K562 (cell line): ENCODE measurements around the gene RIPPLY3. TPM values are rescaled to one million over a fixed set of nuclear protein-coding genes. Genes with fewer than 3 reads are reported as not detected.

ENCODE experiments used
- ATAC-seq: fragments of 200-7000 bp; cut with Tn5 transposase; 3 replicates; pipeline ENCODE4 v1.9.1; 2020; ENCODE audit warnings: moderate library complexity
- BruUV-seq: library from RNA; stranded (reverse); fragments of 400-500 nt; replicated peaks from 2 replicates; lab custom pipeline; 2021; lab: Mats Ljungman, UMichigan
- CTCF ChIA-PET: fragments of 300-600 bp; formaldehyde crosslinking; extraction: SDS; loops from one replicate; lab custom pipeline; 2021; ENCODE audit warnings: low intra/inter-chr PET ratio; lab: Yijun Ruan, JAX
- POLR2A ChIA-PET: fragments of 300-600, 350-650 bp; sonication (Branson Sonifier 250); formaldehyde crosslinking; extraction: SDS; loops from one replicate; lab custom pipeline; 2021; ENCODE audit warnings: antibody characterized with exemption, inconsistent platforms; lab: Yijun Ruan, JAX
- DNase-seq, 4 experiments: peaks; one replicate each; pipeline versions ENCODE4 v3.0.0 to v3.0.0-alpha.2; 2011 to 2018; ENCODE audit warnings: low spot score in 3 of 4, mixed read lengths in 3 of 4; ENCODE audit errors: extremely low read depth in 1 of 4
- FAIRE-seq: peaks from 2 replicates; lab custom pipeline; 2011; peaks lifted over from hg19 to GRCh38; lab: Jason Lieb, UNC
- H2AFZ ChIP-seq: 2 replicates; pipeline ENCODE4 v1.6.0; 2011; ENCODE audit warnings: low read depth, low read length, control low read depth, inconsistent platforms
- H3K27ac ChIP-seq: fragments of 200-600 bp; 3 replicates; pipeline ENCODE4 v1.8.0; 2011; ENCODE audit warnings: low read depth, mild to moderate bottlenecking, control low read depth, inconsistent platforms, low read length, moderate library complexity, mixed read lengths; ENCODE audit errors: extremely low read depth
- H3K27me3 ChIP-seq, 2 experiments: fragments of 300-600 bp in 1 of 2; 2 replicates in 1 of 2; 3 replicates in 1 of 2; pipeline versions ENCODE4 v1.6.0 to v1.8.0; 2011; ENCODE audit warnings: inconsistent platforms in 2 of 2, low read length in 2 of 2, mild to moderate bottlenecking in 1 of 2, mixed read lengths in 1 of 2, moderate library complexity in 1 of 2; ENCODE audit not compliant: control insufficient read depth in 2 of 2, insufficient read depth in 2 of 2
- H3K36me3 ChIP-seq: fragments of 300-600 bp; 3 replicates; pipeline ENCODE4 v1.8.0; 2011; ENCODE audit warnings: mild to moderate bottlenecking, low read length, inconsistent platforms; ENCODE audit not compliant: control insufficient read depth, insufficient read depth
- H3K4me1 ChIP-seq, 2 experiments: fragments of 200-600 bp in 1 of 2; replicated peaks in 1 of 2; 2 replicates in 1 of 2; 3 replicates in 1 of 2; pipeline versions ENCODE4 v1.5.1 to v1.8.0; 2011; ENCODE audit warnings: inconsistent platforms in 2 of 2, low read length in 2 of 2, mild to moderate bottlenecking in 1 of 2, mixed read lengths in 1 of 2, moderate library complexity in 1 of 2; ENCODE audit not compliant: control insufficient read depth in 2 of 2, insufficient read depth in 2 of 2
- H3K4me2 ChIP-seq: 2 replicates; pipeline ENCODE4 v1.6.1; 2011; ENCODE audit warnings: low read length, control low read depth, inconsistent platforms, mixed read lengths; ENCODE audit not compliant: insufficient read depth
- H3K4me3 ChIP-seq: fragments of 200-600 bp; sonication (generic), shearing (Covaris generic); 2 replicates; pipeline ENCODE4 v1.5.1; 2016; ENCODE audit warnings: control low read depth, inconsistent platforms
- H3K79me2 ChIP-seq: fragments of 200-600 bp; 3 replicates; pipeline ENCODE4 v1.8.0; 2011; ENCODE audit warnings: low read length, inconsistent platforms; ENCODE audit not compliant: control insufficient read depth, insufficient read depth
- H3K9ac ChIP-seq, 2 experiments: 2 replicates each; pipeline versions ENCODE4 v1.6.0 to v1.6.1; 2011; ENCODE audit warnings: low read depth in 2 of 2, low read length in 2 of 2, control low read depth in 1 of 2, inconsistent platforms in 1 of 2, mild to moderate bottlenecking in 1 of 2, mixed read lengths in 1 of 2; ENCODE audit not compliant: insufficient read depth in 1 of 2
- H3K9me1 ChIP-seq: one replicate; pipeline ENCODE4 v1.6.0; 2011; ENCODE audit warnings: inconsistent platforms, mild to moderate bottlenecking, low read length, moderate library complexity; ENCODE audit not compliant: control insufficient read depth, insufficient read depth
- H3K9me3 ChIP-seq: replicated peaks from 2 replicates; pipeline ENCODE4 v1.5.1; 2011; ENCODE audit warnings: low read depth, low read length, inconsistent platforms; ENCODE audit not compliant: control insufficient read depth, insufficient read depth
- H4K20me1 ChIP-seq: replicated peaks from 2 replicates; pipeline ENCODE4 v1.6.1; 2011; ENCODE audit warnings: low read length, inconsistent platforms, mixed read lengths; ENCODE audit not compliant: control insufficient read depth, insufficient read depth
- IRF1 ChIP-seq: sonication (generic); formaldehyde crosslinking; IDR thresholded peaks from 2 replicates; pipeline ENCODE4 v1.8.0; 2022; ENCODE audit warnings: missing genetic modification reagents, mild to moderate bottlenecking, borderline replicate concordance
- POLR2G ChIP-seq: fragments of 200-400 bp; formaldehyde crosslinking; IDR thresholded peaks from 2 replicates; pipeline ENCODE4 v1.6.1; 2017; ENCODE audit warnings: low read depth, mild to moderate bottlenecking, antibody characterized with exemption, low read length, moderate library complexity
- RBFOX2 ChIP-seq: fragments of 200-400 bp; formaldehyde crosslinking; IDR thresholded peaks from 2 replicates; pipeline ENCODE4 v1.6.1; 2017; ENCODE audit warnings: low read depth, mild to moderate bottlenecking, low read length, moderate library complexity
- whole genome bisulfite sequencing: fragments of 100-300 bp; shearing (Covaris generic); methylation state at CpG from one replicate; pipeline ENCODE4 v1.1.6; 2016; ENCODE audit warnings: low coverage, mixed read lengths; ENCODE audit not compliant: insufficient coverage; ENCODE audit errors: missing lambda C conversion rate; 5-methylcytosine and 5-hydroxymethylcytosine counted together
- in situ Hi-C: fragments of 300-500 bp; cut with MboI; formaldehyde crosslinking; loops from 4 replicates; pipeline ENCODE4 v1.15.0; 2018; ENCODE audit warnings: inconsistent platforms, mixed read lengths
- intact Hi-C: fragments of 100-400 bp; cut with micrococcal nuclease; formaldehyde crosslinking; loops from 2 replicates; pipeline ENCODE4 v1.14.2; 2022
- polyA plus RNA-seq, 8 experiments: library from polyadenylated mRNA; depleted of rRNA in 4 of 8; stranded (reverse) in 5 of 8; unstranded in 3 of 8; fragments of >200 nt; fragmentation: Nextera tagmentation in 2 of 8; fragmentation: Illumina TruSeq in 1 of 8; extraction: Ambion mirVana in 2 of 8; extraction: Trizol in 1 of 8; gene quantifications; 2 replicates each; pipeline versions ENCODE4 v1.2.1 to v1.2.3, GENCODE V29; 2011 to 2014; ENCODE audit warnings: inconsistent platforms in 1 of 8, missing spikeins in 1 of 8
- total RNA-seq, 7 experiments: library from RNA; depleted of rRNA in 6 of 7; stranded (reverse); fragments of >200 nt in 6 of 7; fragmentation: Illumina TruSeq in 2 of 7; extraction: Trizol in 2 of 7; gene quantifications; 2 replicates each; pipeline versions ENCODE4 v1.2.1 to v1.2.3, GENCODE V29; 2011 to 2021; ENCODE audit warnings: low replicate concordance in 1 of 7

Gene RIPPLY3
- total and polyA plus RNA-seq, 9 of the 15 experiments (the other 6 are each of a cell fraction or from before 2014, with no cell fraction given): not detected

DNA sequence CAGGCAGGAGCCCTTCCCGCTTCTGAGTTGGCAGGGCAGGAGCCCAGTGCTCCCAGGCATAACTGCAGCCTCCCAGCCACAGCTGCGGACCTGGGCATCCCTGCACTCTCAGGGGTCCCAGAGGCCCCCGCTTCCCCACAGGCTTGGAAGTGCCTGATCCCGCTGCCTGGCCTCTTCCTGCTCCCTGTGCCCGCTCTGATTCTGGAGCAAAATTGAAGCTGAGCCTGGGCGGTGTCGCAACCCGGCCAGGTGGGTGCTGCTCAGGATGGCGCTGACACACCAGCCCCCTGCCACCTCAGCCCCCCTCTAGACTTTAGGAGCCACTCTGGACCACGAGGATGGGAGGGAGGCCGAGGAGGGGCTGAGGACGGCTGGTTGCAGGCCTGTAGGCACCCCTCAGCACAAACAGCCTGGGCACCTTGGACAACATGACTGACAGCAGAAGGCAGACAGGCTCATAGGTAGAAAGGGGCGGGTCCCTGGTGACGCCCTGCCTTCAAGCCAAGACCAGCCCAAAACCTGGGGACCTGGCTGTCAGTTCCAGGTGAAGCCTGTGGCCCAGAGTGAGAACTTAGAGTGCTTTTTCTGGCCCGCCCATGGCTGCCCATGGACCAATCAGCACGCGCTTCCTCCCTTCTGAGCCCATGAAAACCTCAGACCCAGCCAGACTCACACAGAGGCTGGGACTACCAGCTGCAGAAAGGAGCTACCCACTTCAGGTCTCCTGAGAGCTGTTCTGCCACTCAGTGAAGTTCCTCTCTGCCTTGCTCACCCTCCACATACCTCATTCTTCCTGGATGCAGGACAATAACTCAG is 47.3 kb upstream of the RIPPLY3 start:
- H3K9me3 ChIP-seq: no peaks in the 10 kb centered on the region
- H2AFZ ChIP-seq: no peak overlapping the region
- no peak for DNase-seq
- CTCF ChIA-PET: no interaction called here
- peaks cover 3% of the 10 kb centered on the region; the same call in 2 of the 3 replicates for H3K79me2 ChIP-seq
- no TSS peak for BruUV-seq
- in situ Hi-C loops: no loop called here
- no peaks in the 10 kb centered on the region for H3K9me1 ChIP-seq
- H3K27me3 ChIP-seq: no peaks in the 10 kb centered on the region
- intact Hi-C loops: no loop called here
- TF ChIP-seq IRF1: no peak
- peak; percentile 38 for TF ChIP-seq POLR2G
- TF ChIP-seq RBFOX2: peak; percentile 52
- peak; percentile 56 for ATAC-seq
- H3K27ac ChIP-seq: no peak overlapping the region; the same call in 2 of the 3 replicates
- H3K4me3 ChIP-seq: no peak overlapping the region
- POLR2A ChIA-PET: interaction anchor here (0.8 to 1.2 kb wide), 2 partner anchors 10 to 13 kb away, joined by 3 to 4 read pairs; no protein-coding TSS in a partner anchor
- no peak overlapping the region for H3K4me2 ChIP-seq
- no peak for FAIRE-seq
- H3K9ac ChIP-seq: peak overlapping the region in 1 of 2 experiments; percentile 59; a peak in 1 of 4 replicates
- H3K4me1 ChIP-seq: peaks cover 12 to 14% of the 10 kb centered on the region in 2 experiments; a peak in 4 of 5 replicates
- H4K20me1 ChIP-seq: no peaks in the 10 kb centered on the region
- WGBS: 95% methylated on average over 15 of the region's 17 CpGs
- peaks cover 19% of the 10 kb centered on the region for H3K36me3 ChIP-seq
